ENCODE data around the gene RIC1. TPM values are rescaled to one million over a fixed set of nuclear protein-coding genes. Genes with fewer than 3 reads are reported as not detected.

The RIC1 gene
- total RNA-seq, 4 donors from 2014 or later, result 15.4 to 37.2 (median 27.6) TPM

- Histone ChIP-seq H3K4me3 (no peak overlapping the region), H3K9me3 (no peaks in the 10 kb centered on the region), H3K4me1 (no peaks in the 10 kb centered on the region), H3K27me3 (no peaks in the 10 kb centered on the region), H3K36me3 (peaks cover 0 to 93% (median 0%) of the 10 kb centered on the region in 3 donors), H3K27ac (no peak overlapping the region)
- no peak for DNase-seq
- whole genome bisulfite sequencing, 2 donors, result 79 to 83% methylated on average over 1 of the region's 1 CpG
- TF ChIP-seq CTCF (IDR thresholded peaks at IDR 0.05) (no peak), POLR2A (IDR thresholded peaks at IDR 0.05) (no peak)
- intact Hi-C loops (cut with DNase I), result no loop called here
Observed at GRCh38 chr9:5825223-5825622, 196.3 kb downstream of the RIC1 start.

Other genes starting within 250 kb of the RIC1 start
- gene PLGRKT, start 191.2 kb upstream of the RIC1 start, total RNA-seq, result 10 to 100 TPM; 13.4 to 25.6 (median 20.0) TPM
- gene CD274, start 178.6 kb upstream of the RIC1 start, total RNA-seq, result 1 to 10 TPM; 1.3 to 3.5 (median 2.2) TPM
- gene PDCD1LG2, start 118.6 kb upstream of the RIC1 start, total RNA-seq, result 1 to 10 TPM in 1 of 4 donors, under 1 TPM in 3; 0.23 to 3.6 (median 0.31) TPM
- gene ERMP1, start 204.0 kb downstream of the RIC1 start, total RNA-seq, result 10 to 100 TPM; 24.4 to 38.2 (median 29.9) TPM